Endothelial cell (in vitro differentiated cells): ENCODE measurements around the gene FKBP8. TPM values are rescaled to one million over a fixed set of nuclear protein-coding genes. Genes with fewer than 3 reads are reported as not detected.

Experiments used
- DNase-seq: peaks from one replicate; pipeline ENCODE4 v3.0.0; 2021; ENCODE audit warnings: low spot score
- H3K27ac Mint-ChIP-seq: one replicate; pipeline ENCODE4 v1.8.0; 2021; ENCODE audit warnings: mixed read lengths, inconsistent platforms; ENCODE audit not compliant: unreplicated experiment
- H3K27me3 Mint-ChIP-seq: one replicate; pipeline ENCODE4 v1.8.0; 2021; ENCODE audit warnings: mild to moderate bottlenecking, moderate library complexity, mixed read lengths, inconsistent platforms; ENCODE audit not compliant: unreplicated experiment
- H3K36me3 Mint-ChIP-seq: one replicate; pipeline ENCODE4 v1.8.0; 2021; ENCODE audit warnings: mild to moderate bottlenecking, low read depth, mixed read lengths, inconsistent platforms; ENCODE audit not compliant: unreplicated experiment
- H3K4me1 Mint-ChIP-seq: one replicate; pipeline ENCODE4 v1.8.0; 2021; ENCODE audit warnings: mild to moderate bottlenecking, mixed read lengths, inconsistent platforms; ENCODE audit not compliant: unreplicated experiment
- H3K4me3 Mint-ChIP-seq: one replicate; pipeline ENCODE4 v1.8.0; 2021; ENCODE audit warnings: mild to moderate bottlenecking, mixed read lengths, inconsistent platforms; ENCODE audit not compliant: unreplicated experiment
- H3K9me3 Mint-ChIP-seq: one replicate; pipeline ENCODE4 v1.8.0; 2021; ENCODE audit warnings: mixed read lengths, inconsistent platforms; ENCODE audit not compliant: unreplicated experiment
- total RNA-seq: library from RNA; stranded (reverse); fragmentation: NEBNext Ultra II Directional; extraction: Animal tissue kit (Norgen Biotek cat#: 25700); gene quantifications from one replicate; pipeline ENCODE4 v1.2.1, GENCODE V29; 2021; ENCODE audit not compliant: unreplicated experiment
- TF ChIP-seq, protein P1 (sequence below): fragments of 200-600 bp; sonication (generic); IDR thresholded peaks from one replicate; pipeline ENCODE4 v1.5.0; 2021; ENCODE audit warnings: antibody characterized with exemption; ENCODE audit not compliant: unreplicated experiment

The FKBP8 gene
- total RNA-seq, 1 donor from 2014 or later = 229 TPM

DNA sequence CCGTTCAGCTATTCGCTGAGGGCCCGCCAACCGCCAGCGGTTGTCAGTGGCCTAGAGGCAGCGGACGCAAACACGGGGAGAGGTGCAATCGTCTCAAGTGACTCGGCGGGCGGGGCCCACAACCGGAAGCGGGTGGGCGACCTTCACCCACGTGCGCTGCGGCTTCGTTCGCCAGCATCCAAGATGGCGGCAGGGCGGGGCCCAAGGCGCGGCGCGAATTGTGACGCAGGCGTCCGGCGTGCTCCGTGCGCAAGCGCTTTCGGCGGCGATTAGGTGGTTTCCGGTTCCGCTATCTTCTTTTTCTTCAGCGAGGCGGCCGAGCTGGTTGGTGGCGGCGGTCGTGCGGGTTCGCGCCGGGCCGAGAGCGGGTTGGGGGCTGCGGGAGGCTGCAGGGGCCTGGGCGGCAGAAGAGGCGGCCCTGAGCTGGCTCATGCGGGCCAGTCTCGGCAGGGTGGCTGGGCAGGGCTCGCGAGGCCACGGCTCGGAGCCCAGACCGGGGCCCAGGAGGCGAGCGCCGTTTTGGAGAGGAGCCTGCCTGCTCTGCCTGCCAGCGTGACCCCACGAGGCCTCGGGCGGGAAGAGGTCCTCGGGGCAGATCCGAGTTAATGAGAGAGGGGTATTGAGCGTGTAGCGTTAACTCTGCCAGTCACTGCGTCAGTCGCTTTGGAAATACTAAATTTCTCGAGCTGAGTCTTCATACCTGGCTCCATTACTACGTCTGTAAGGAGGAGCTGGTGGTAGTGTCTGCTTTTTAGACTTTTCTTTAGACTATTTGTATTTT lies 28.4 kb upstream of the FKBP8 start, which contains the start of gene UBA52:
TSS of gene UBA52 (plus strand) at position 294 of the 781 bp plus-strand sequence. CDS start 1,444 bp downstream, outside the sequence.
- Mint-ChIP-seq H3K36me3 (peaks cover 42% of the 10 kb centered on the region), H3K4me3 (peak within 1 kb of the TSS; percentile 92), H3K9me3 (no peaks in the 10 kb centered on the region), H3K27me3 (peaks cover 11% of the 10 kb centered on the region), H3K4me1 (peaks cover 9% of the 10 kb centered on the region), H3K27ac (peak within 1 kb of the TSS; percentile 83)
- TF ChIP-seq, protein P1, sequence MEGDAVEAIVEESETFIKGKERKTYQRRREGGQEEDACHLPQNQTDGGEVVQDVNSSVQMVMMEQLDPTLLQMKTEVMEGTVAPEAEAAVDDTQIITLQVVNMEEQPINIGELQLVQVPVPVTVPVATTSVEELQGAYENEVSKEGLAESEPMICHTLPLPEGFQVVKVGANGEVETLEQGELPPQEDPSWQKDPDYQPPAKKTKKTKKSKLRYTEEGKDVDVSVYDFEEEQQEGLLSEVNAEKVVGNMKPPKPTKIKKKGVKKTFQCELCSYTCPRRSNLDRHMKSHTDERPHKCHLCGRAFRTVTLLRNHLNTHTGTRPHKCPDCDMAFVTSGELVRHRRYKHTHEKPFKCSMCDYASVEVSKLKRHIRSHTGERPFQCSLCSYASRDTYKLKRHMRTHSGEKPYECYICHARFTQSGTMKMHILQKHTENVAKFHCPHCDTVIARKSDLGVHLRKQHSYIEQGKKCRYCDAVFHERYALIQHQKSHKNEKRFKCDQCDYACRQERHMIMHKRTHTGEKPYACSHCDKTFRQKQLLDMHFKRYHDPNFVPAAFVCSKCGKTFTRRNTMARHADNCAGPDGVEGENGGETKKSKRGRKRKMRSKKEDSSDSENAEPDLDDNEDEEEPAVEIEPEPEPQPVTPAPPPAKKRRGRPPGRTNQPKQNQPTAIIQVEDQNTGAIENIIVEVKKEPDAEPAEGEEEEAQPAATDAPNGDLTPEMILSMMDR = no peak
- DNase-seq = peak; percentile 98

DNA sequence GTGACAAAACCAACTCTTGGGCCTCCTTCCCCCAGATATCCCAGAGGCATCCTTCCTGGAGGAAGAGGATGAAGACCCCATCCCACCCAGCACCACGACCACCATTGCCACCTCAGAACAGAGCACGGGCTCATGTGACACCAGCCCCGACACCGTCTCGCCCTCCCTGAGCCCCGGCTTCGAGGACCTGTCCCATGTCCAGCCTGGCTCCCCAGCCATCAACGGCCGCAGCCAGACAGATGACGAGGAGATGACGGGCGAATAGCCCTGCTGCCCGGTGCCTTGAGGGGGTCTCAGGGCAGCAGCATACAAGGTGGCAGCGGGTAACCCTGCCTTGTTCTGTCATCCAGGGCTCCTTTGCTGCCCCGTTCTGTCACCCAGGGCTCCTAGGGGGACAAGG lies 25.0 kb upstream of the FKBP8 start:
- H3K4me3 Mint-ChIP-seq = no peak overlapping the region
- H3K27me3 Mint-ChIP-seq = peaks cover 11% of the 10 kb centered on the region
- no peak overlapping the region for H3K27ac Mint-ChIP-seq
- no peaks in the 10 kb centered on the region for H3K9me3 Mint-ChIP-seq
- peaks cover 39% of the 10 kb centered on the region for H3K36me3 Mint-ChIP-seq
- no peak for DNase-seq
- peaks cover 9% of the 10 kb centered on the region for H3K4me1 Mint-ChIP-seq
- TF ChIP-seq, protein P1 = no peak

DNA sequence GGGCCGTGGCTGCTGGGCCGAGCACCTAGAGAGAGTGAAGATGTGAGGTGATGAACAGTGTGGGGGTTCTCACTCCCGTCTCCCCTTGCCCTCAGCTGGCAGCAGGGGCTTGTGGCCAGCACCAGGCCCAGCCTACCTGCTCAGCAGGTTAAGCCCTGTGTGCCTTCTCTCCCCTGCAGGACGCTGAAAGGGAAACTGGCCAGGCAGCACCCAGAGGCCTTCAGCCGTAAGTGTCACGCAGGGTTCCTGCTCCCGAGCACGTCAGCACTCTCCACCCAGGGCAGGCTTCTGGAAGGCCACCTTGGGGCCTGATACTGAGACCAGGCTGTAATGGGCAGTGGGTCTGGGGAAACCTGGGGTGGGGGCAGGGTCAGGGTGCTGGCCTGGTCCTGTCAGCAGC lies 23.6 kb upstream of the FKBP8 start:
- Mint-ChIP-seq H3K36me3 (peaks cover 32% of the 10 kb centered on the region), H3K9me3 (no peaks in the 10 kb centered on the region), H3K4me1 (no peaks in the 10 kb centered on the region), H3K27ac (no peak overlapping the region), H3K27me3 (peaks cover 5% of the 10 kb centered on the region), H3K4me3 (no peak overlapping the region)
- TF ChIP-seq, protein P1 = no peak
- no peak for DNase-seq

DNA sequence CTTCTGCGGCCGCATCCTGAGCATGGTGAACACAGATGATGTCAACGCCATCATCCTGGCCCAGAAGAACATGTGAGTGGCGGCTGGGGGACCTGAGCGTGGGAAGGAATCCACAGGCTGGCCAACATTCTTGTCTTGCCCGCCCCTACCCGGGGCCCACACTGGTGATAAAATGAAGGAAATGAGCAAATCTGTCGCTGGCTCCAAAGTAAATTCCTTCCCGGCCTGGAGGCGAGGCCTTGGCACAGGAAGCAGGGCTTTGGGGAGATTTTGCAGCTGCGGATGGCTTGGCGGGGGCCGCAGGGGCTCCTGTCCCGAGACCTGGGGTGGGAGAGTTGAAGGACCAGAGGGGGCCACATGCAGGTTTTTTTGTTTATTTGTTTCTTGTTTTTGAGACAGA lies 18.7 kb upstream of the FKBP8 start:
- no peaks in the 10 kb centered on the region for H3K9me3 Mint-ChIP-seq
- no peak overlapping the region for H3K4me3 Mint-ChIP-seq
- H3K4me1 Mint-ChIP-seq = peaks cover 8% of the 10 kb centered on the region
- no peak overlapping the region for H3K27ac Mint-ChIP-seq
- no peak for DNase-seq
- TF ChIP-seq, protein P1 = no peak
- H3K36me3 Mint-ChIP-seq = peaks cover 10% of the 10 kb centered on the region
- H3K27me3 Mint-ChIP-seq = peaks cover 4% of the 10 kb centered on the region

DNA sequence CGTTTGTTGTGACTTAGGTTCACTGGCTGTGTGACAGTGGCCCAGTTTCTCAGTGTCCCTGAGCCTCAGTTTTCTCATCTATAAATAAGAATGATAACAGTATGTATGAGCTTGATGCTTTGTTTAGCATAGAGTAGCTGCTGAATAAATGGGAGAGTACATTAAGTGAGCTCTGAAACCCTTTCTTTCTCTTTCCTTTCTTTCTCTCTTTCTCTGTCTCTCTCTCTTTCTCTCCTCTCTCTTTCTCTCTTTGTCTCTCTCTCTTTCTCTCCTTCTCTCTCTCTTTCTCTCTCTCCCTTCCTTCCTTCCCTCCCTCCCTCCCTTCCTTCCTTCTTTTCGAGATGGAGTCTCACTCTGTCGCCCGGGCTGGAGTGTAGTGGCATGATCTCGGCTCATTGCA lies 16.3 kb upstream of the FKBP8 start:
- Mint-ChIP-seq H3K27me3 (peaks cover 5% of the 10 kb centered on the region), H3K4me3 (no peak overlapping the region), H3K36me3 (peaks cover 4% of the 10 kb centered on the region), H3K9me3 (no peaks in the 10 kb centered on the region), H3K27ac (no peak overlapping the region), H3K4me1 (peaks cover 8% of the 10 kb centered on the region)
- DNase-seq = no peak
- TF ChIP-seq, protein P1 = no peak
